Measurements from ENCODE around the gene TEKT3. TPM values are rescaled to one million over a fixed set of nuclear protein-coding genes. Genes with fewer than 3 reads are reported as not detected.

Gene TEKT3
- polyA plus RNA-seq, 3 donors: not detected

- H3K9me3 Mint-ChIP-seq: peaks cover 0 to 5% (median 0%) of the 10 kb centered on the region in 7 donors
- no peak overlapping the region for H3K4me3 Mint-ChIP-seq
- WGBS (ENCODE audit: insufficient coverage): no CpG with 5 or more reads among the region's 2 CpGs
- Histone ChIP-seq H3K9ac (ENCODE audit: insufficient read depth, low read length, poor library complexity, severe bottlenecking) (no peak overlapping the region), H3K79me2 (ENCODE audit: insufficient read depth, low read length) (no peaks in the 10 kb centered on the region), H3K36me3 (replicated peaks in 1 of 2; ENCODE audit: control insufficient read depth in 1 of 2, insufficient read depth in 2 of 2, low read length in 2 of 2) (no peaks in the 10 kb centered on the region), H3K9me3 (replicated peaks in 1 of 2; ENCODE audit: control insufficient read depth in 1 of 2, insufficient read depth in 1 of 2, low read length in 2 of 2) (no peaks in the 10 kb centered on the region), H4K20me1 (ENCODE audit: insufficient read depth, low read length) (no peaks in the 10 kb centered on the region), H3K27ac (ENCODE audit: low read depth in 1 of 2, low read length in 2 of 2) (no peak overlapping the region), H2AFZ (ENCODE audit: insufficient read depth, low read depth, low read length, poor library complexity, severe bottlenecking) (no peak overlapping the region), H3K4me2 (replicated peaks; ENCODE audit: extremely low read depth, low read length, poor library complexity, severe bottlenecking) (no peak overlapping the region), H3K4me1 (ENCODE audit: control insufficient read depth in 1 of 2, insufficient read depth in 2 of 2, low read length in 2 of 2) (peaks cover 0 to 7% of the 10 kb centered on the region in 2 donors), H3K27me3 (ENCODE audit: control insufficient read depth in 2 of 2, insufficient read depth in 2 of 2, low read length in 2 of 2) (no peaks in the 10 kb centered on the region), H3K4me3 (replicated peaks in 1 of 3; ENCODE audit: low read depth in 2 of 3, low read length in 3 of 3) (no peak overlapping the region)
- peaks cover 3 to 7% (median 7%) of the 10 kb centered on the region in 3 donors for H3K27me3 Mint-ChIP-seq (ENCODE audit: low read depth in 3 of 3)
- no peak for DNase-seq
- H3K27ac Mint-ChIP-seq: no peak overlapping the region
- peaks cover 9% of the 10 kb centered on the region for H3K4me1 Mint-ChIP-seq
- H3K36me3 Mint-ChIP-seq: no peaks in the 10 kb centered on the region
- intact Hi-C loops (cut with micrococcal nuclease): no loop called here
- no peak for TF ChIP-seq CTCF (IDR thresholded peaks at IDR 0.05)
These were observed 40.3 kb upstream of the TEKT3 start for GRCh38 chr17:15381707-15382106.

- no peak overlapping the region for H3K9ac ChIP-seq (ENCODE audit: insufficient read depth, low read length, poor library complexity, severe bottlenecking)
- no peaks in the 10 kb centered on the region for H3K79me2 ChIP-seq (ENCODE audit: insufficient read depth, low read length)
- no peaks in the 10 kb centered on the region for H3K27me3 ChIP-seq (ENCODE audit: control insufficient read depth in 2 of 2, insufficient read depth in 2 of 2, low read length in 2 of 2)
- intact Hi-C loops (cut with micrococcal nuclease): no loop called here
- no peak overlapping the region for H3K27ac Mint-ChIP-seq
- peaks cover 0 to 7% of the 10 kb centered on the region in 2 donors for H3K4me1 ChIP-seq (ENCODE audit: control insufficient read depth in 1 of 2, insufficient read depth in 2 of 2, low read length in 2 of 2)
- no peak overlapping the region for H2AFZ ChIP-seq (ENCODE audit: insufficient read depth, low read depth, low read length, poor library complexity, severe bottlenecking)
- no CpG with 5 or more reads among the region's 4 CpGs for WGBS (ENCODE audit: insufficient coverage)
- H3K4me3 ChIP-seq (replicated peaks in 1 of 3; ENCODE audit: low read depth in 2 of 3, low read length in 3 of 3): no peak overlapping the region
- H3K4me1 Mint-ChIP-seq: peaks cover 9% of the 10 kb centered on the region
- H3K27ac ChIP-seq (ENCODE audit: low read depth in 1 of 2, low read length in 2 of 2): no peak overlapping the region
- no peaks in the 10 kb centered on the region for H3K36me3 ChIP-seq (replicated peaks in 1 of 2; ENCODE audit: control insufficient read depth in 1 of 2, insufficient read depth in 2 of 2, low read length in 2 of 2)
- H3K9me3 ChIP-seq (replicated peaks in 1 of 2; ENCODE audit: control insufficient read depth in 1 of 2, insufficient read depth in 1 of 2, low read length in 2 of 2): no peaks in the 10 kb centered on the region
- H3K36me3 Mint-ChIP-seq: no peaks in the 10 kb centered on the region
- peaks cover 7 to 9% (median 8%) of the 10 kb centered on the region in 3 donors for H3K27me3 Mint-ChIP-seq (ENCODE audit: low read depth in 3 of 3)
- no peaks in the 10 kb centered on the region for H4K20me1 ChIP-seq (ENCODE audit: insufficient read depth, low read length)
- peaks cover 0 to 5% (median 0%) of the 10 kb centered on the region in 7 donors for H3K9me3 Mint-ChIP-seq
- H3K4me2 ChIP-seq (replicated peaks; ENCODE audit: extremely low read depth, low read length, poor library complexity, severe bottlenecking): no peak overlapping the region
- DNase-seq: no peak
- no peak for TF ChIP-seq CTCF (IDR thresholded peaks at IDR 0.05)
- no peak overlapping the region for H3K4me3 Mint-ChIP-seq
These were observed 39.0 kb upstream of the TEKT3 start for GRCh38 chr17:15380446-15380845.

Data from CD14-positive monocyte (primary cell).